Right renal cortex interstitium (tissue), 3 donors: ENCODE data around the gene ARHGAP12. TPM values are rescaled to one million over a fixed set of nuclear protein-coding genes. Genes with fewer than 3 reads are reported as not detected.
"Not testable (repeated sequence)": the region's sequence is repeated elsewhere in the genome, so short reads cannot be mapped to it uniquely, and the experiment has no call there.

ENCODE experiments used
- DNase-seq, 3 donors: peaks; one replicate each; pipeline ENCODE4 v3.0.0-alpha.2; 2013; ENCODE audit warnings: low read depth in 3 of 3, low spot score in 2 of 3
- polyA plus RNA-seq, 3 donors: library from polyadenylated mRNA; unstranded; fragments of 120-200 nt; gene quantifications; one replicate each; pipeline ENCODE4 v1.2.1, GENCODE V29; 2013; ENCODE audit not compliant: insufficient read length in 3 of 3

Gene ARHGAP12
- polyA plus RNA-seq, 3 donors = 33.9 to 36.8 (median 35.1) TPM

DNA sequence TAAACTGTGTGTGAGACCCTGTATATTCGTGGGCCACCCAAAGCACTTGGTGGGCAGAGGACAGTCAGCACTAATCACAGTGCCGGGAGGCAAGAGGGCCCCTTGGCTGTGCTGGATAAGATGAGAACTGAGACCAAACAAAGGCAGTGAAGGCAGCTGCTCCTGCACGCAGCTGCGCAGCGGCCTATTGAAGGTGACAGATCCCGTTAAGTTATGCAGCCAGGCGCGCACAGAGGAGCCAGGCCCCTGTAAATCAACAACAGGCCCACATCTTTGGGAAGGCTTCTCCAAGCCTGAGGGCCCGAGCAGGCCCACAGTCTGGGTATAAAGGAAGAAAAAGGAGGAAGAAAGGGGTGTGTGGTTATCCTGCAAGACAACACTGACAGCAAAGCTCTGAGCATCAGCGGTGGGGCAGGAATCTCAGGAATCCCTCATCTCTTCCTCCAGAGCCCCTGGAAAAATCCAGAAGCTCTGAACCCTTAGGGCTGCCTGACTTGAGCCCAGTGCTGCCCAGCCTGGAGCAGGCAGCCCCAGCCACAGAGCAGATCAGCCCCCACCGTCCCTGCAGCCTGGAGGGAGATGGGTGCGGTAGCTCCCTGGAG lies 154.2 kb downstream of the ARHGAP12 start:
- DNase-seq = no peak

DNA sequence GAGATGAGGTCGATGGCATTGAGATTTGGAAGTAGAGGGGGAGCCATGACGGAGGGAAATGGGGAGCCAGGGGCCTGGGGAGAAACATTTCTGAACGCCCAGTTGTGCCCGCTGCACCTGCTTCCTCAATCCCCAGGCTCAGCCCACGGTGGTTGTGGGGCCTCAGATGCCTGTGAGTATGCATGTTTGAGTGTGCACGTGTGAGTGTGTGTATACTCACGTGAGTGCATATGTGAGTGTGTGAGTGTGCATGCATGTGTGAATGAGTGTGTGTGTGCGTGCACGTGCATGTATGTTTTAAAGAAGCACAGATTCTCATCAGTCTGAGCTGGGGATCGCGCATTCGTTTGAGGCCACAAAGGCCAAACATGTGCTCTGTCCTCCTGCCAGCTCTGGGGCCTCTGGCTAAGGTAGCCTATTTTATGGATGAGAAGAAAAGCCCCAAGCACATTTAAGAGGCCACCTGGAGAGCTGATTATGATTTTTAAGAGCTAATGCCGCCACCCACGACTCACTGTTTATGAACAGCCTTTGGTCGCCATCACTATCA lies 154.8 kb downstream of the ARHGAP12 start:
- DNase-seq = no peak

DNA sequence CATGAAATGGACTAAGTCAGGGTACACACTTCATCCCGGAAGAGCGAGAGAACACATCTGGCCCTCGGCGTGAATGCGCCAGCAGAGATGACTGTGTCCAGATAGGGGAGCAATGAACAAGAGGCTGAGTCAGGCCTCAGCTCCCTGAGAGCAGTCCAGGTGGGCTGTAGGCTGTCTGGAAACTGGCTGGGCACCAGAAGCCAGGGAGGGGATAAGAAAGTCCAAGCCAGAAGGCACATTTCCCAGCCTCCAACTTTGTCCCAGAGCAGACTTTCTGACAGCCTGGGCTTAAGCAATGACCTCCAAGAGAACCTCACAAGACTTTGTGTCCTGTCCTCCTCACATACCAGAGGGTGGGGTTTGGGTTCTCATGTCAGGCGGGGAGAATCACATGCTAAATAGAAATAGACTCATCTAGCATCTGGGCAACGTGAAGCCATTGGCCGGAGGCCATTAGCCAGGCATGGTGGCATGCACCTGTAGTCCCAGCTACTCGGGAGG lies 157.2 kb downstream of the ARHGAP12 start:
- no peak for DNase-seq

DNA sequence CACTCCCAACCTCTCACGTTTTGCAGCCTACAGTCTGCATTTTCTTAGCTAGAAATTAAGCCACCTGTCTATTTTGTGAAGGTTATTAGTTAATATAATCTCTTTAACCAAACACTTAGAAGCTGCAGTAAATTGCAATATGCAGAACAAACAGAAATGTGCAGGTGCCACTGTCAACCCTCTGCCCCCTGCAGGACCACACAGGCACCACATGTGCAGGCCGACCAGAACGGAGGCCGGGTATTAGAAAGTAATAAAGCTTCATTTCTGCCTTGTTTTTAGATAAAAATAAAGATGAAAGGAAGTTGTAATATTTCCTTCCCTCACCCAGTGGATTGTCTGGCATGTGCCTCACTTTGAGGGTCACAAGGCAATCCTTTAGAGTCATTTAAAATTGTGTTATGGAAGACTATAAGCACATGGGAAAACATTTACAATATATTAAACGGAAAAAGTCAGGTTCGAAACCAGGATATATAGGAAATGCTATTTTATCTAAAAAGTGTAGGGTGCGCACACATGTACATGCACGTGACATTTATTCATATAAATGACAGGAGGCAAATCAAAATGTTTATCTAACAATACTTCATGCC lies 158.2 kb downstream of the ARHGAP12 start:
- DNase-seq = no peak

DNA sequence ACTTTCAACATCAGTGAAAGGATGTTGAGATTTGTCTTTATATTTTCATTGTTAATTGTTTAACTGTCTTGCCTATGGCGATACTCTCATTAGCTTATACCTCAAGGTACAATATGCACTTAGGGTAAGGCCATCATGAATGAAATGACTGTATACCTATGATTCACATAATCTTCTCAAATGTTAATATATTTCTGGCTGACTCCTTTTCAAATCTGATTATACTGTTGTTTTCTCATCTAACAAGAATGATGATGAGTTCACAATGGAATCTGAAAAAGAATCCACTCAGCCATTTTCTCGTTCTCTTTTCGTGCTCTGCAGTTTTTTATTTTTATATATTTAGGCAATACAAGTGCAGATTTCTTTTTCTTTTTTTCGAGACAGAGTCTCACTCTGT lies 159.1 kb downstream of the ARHGAP12 start:
- DNase-seq = no peak

DNA sequence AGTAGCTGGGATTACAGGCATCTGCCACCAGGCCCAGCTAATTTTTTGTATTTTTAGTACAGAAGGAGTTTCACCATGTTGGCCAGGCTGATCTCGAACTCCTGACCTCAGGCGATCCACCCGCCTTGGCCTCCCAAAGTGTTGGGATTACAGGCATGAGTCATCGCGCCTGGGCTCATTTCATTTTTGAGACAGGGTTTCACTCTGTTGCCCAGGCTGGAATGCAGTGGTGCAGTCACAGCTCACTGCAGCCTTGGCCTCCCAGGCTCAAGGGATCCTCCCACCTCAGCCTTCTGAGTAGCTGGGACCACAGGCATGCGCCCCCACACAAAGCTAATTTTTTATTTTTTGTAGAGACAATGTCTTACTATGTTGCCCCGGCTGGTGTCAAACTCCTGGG lies 159.7 kb downstream of the ARHGAP12 start:
- DNase-seq = not testable (repeated sequence)

DNA sequence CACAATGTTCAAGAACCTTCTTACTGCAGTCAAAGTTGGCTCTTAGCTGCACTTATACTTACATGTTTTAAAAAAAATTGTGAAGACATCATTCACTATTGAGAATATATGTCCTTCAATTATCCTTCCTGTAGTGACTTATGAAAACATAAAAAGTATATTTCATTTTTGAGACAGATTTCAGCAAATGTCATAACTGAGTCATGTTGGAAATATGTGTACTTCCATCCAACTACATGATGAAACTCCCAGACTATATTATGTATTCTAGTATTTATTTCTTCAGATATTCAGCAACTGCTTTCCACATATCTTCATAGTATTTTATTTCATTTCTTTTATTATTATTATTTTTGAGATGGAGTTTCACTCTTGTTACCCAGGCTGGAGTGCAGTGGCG lies 160.2 kb downstream of the ARHGAP12 start:
- DNase-seq = no peak

DNA sequence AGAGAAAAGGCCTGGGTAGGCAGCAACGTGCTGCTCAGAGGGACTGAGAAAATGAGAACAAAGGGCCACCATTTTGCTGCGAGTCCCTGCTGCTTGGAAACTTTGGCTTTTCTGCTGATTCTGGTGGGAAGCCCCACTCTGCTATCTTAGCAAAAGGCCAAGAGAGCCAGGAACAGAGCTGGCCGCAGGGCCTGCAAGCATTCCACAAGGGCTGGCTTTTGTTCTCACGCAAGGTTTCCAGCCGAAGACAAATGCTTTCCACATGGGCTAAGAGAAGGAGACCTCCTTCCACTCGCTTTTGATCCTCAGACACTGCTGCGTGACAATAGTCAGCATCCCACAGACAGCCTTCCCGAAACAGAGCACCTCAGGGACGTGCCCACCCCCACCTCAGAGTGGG lies 163.1 kb downstream of the ARHGAP12 start:
- no peak for DNase-seq

DNA sequence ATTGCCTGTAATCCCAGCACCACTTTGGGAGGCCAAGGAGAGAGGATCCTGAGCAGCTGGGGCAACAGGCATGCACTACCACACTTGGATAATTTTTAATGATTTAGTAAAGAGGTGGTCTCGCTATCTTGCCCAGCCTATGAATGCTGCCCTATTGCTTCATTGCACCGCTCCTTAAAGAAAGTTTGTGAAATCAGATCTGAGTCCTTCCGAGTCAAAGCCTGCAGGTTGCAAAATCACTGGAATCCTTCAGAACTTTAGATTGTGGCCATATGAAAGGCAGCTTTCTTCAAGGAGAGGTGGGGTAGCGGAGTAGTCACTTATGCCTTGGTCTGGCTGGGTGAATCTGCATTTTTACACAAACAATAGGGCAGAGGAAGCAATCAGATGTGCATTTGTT lies 166.3 kb downstream of the ARHGAP12 start:
- no peak for DNase-seq

DNA sequence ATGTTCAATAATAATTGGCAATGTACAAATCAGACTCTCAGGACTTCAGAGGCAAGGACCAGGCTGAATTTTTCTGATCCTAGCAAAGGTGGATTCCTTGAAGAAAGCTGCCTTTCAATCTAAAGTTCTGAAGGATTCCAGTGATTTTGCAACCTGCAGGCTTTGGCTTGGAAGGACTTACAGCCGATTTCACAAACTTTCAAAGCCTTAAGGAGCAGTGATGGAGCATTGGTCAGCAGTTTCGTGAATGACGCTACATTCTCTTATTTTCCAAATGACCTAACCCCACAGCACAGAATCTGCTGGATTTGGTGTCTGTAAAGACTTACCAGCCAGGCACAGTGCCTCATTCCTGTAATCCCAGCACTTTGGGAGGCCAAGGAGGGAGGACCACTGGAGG lies 167.5 kb downstream of the ARHGAP12 start:
- DNase-seq = no peak

DNA sequence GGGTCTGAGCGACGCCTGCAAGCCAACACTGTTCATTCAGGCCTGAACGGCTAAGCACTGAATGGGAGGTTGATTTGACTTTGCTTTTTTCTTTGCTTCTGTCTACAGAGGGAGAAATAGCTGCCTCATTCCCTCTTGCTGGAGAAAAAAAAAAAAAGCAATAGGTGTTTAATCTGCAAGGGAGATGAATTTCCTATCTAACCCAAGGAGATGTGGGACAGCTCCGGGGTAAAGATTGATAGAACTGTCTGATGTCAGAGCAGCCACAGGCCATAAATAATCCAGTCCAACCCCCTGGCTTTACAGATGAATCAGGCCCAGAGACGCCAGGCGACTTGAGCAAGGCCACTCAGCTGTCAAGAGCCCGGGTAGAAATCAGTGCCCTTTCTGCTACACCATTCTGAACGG lies 168.0 kb downstream of the ARHGAP12 start:
- DNase-seq = no peak

DNA sequence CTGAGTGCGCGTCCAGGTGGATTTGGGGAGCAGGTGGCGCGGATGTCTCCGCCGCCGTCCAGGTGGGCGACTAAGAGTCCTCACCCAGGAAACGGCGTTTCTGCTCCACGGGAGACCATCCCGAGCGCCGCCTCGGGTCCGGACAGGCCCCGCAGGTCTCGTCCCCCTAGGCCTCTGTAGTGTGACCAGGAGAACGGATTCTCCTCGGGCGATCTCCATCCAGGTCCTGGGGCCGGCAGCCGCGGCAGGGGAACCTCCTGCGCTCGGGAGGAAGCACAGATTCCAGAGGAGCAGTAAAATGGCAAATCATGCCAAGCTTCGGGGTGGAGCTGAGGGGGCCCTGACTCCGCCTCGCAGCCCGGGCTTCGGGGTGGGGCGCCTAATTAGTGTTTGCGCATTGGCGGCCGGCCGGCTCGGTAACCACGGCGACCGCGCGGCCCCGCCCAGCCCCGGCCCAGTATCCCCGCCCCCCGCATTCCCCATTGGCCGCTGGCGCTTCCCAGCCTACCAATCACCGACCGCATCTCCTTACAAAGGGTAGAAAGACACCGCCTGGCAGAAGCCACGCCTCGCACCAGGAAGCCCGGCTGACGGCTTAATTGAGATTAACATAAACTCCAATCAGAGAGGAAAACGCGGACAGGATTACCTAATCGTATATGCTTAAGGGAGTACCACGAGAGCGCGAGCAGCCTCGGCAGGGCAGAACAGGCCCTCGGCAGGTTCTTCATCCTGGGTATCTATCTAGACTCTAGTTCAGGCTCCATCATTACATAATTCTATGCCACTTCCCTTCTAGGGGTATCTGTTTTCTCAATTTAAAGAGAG lies 168.6 kb downstream of the ARHGAP12 start:
- peak; percentile 85 to 91 (median 88) for DNase-seq

DNA sequence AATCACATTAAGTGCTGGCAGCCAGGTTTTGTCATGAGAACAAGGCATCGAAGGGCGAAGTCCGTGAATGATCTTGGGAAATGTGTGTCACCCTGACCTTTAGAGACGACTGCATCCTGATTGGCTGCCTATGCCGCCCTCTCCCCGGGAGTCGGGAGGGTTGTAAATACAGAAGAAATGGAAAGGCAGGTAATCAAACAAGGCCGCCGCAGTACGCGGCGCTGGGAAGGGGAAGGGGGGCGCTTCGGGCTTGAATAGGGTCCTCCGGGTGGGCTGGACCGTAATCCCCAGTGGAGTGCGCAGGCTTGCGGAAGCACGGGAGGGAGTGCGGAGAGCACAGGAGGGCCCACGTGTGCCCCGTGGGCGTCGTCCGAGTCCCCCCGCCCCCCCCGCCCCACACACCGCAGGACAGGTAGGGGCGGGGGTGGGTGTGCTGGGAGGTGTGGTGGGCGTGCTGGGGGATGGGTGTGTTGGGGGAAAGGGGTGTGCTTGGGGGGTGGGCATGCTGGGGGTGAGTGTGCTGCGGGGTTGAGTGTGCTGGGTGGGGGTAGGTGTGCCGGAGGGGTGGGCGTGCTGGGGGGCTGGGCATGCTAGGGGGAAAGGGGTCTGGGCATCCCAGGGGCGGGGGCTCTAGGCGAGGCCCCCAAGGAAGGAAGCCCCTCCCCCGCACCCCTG lies 169.4 kb downstream of the ARHGAP12 start:
- DNase-seq = peak in 1 of 3 donors; percentile 36

DNA sequence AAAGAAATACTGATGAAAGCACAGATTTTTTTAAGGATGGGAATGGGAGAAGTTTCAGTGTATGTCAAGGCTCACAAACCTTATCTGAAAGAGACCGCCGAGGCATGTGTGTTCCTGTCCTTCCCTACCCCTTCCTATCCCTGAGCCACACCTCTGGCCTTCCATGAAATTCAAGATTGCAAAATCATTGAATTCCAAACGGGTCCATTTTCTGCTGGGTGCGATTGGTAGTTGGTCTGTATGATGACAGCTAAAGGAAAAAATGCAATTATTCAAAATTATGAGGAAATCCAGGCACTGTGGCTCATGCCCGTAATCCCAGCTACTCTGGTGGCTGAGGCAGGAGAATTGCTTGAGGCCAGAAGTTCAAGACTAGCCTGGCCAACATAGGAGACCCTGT lies 170.1 kb downstream of the ARHGAP12 start:
- DNase-seq = no peak

DNA sequence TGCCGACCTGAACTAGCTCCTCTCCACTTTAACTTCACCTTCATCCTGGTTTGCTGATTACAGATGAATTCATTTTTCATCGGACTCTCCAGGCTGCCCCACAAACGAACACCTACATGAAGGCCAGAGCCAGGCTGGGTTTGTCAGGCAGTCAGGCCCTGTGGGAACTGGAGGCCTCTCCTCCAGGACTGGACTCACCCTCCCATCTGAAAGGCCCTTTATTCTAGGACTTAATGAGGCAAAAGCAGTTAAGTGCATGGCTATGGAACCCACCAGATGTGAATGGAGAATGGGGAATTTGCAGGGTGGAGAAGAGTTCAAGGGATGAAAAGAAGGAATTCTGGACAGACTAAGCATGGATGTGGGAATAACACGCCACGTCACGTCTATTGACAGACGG lies 170.8 kb downstream of the ARHGAP12 start:
- DNase-seq = no peak

DNA sequence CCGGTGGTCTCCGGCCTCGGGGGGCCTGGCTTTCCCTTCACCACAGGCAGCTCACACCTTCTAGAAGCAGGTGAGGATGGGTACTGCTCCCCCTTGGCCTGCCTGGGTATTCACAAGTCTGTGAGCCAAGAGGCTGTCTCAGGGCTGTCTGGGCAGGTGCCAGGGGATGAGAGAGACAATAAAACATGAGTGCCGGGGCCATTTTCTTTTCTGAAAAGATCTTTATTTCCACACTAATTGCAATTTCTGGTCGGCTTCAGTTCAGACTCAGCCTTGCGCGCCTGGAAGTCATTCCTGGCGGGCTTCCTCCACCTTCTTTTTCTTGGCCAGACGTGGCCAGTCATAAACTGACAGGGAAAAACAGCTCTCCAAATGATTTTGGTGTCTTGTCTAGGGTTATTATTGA lies 171.2 kb downstream of the ARHGAP12 start:
- DNase-seq = no peak

DNA sequence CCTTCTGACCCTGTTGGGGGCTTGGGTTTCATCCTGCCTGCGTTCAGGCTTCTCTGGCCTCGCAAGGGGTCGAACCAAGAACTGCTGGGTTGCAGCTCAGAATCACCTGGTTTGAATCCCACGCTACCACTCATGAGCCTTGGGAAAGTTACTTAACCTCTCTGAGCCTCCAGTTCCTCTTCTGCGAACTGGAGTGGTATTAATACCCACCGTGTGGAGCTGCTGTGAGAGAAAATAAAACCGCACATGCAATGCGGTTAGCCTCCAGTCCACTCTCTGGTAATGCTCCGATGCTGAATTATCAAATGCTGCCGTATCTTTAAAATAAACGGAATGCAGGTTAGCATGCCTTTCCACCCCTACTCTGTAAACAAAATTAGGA lies 171.9 kb downstream of the ARHGAP12 start:
- DNase-seq = no peak

DNA sequence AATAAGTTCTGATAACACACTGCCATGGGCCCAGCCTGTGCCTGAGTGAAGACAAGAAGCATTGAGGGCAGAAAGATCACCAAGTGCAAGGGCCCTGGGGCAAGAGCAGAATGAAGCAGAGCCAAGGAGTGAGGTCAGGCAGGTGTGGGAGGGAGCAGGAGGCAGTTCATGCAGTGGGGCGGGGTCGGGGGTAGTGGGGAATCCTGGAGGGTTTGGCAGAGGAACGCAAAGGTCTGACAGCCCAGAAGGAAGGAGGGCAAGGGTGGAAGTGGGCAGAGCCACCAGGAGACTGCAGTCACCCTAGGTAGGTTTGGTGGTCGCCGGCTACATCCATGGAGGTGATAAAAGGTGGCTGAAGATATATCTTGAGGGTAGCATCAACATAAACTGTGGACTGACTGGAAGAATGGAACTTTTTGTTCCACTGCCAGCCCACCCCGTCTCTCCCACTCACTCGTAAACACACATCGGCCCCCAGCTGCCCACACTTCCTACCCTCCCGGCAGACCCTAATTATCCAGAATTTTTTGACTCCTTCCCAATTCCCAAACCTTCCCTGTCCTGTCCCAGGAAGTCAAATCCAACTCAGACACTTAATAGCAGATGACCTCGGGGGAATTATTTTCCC lies 172.4 kb downstream of the ARHGAP12 start:
- DNase-seq = no peak
